Loucy (cell line): ENCODE data around the gene GCH1.

Experiments
- CTCF ChIP-seq: fragments of 200-600 bp; sonication (generic); conservative IDR thresholded peaks from 2 replicates; pipeline ENCODE4 v1.5.1; 2014; ENCODE audit warnings: mild to moderate bottlenecking, antibody characterized with exemption, low read length
- EZH2phosphoT487 ChIP-seq: fragments of 200-600 bp; IDR thresholded peaks from 2 replicates; pipeline ENCODE4 v1.6.1; 2018; ENCODE audit warnings: antibody characterized with exemption, mild to moderate bottlenecking, moderate library complexity, borderline replicate concordance

DNA sequence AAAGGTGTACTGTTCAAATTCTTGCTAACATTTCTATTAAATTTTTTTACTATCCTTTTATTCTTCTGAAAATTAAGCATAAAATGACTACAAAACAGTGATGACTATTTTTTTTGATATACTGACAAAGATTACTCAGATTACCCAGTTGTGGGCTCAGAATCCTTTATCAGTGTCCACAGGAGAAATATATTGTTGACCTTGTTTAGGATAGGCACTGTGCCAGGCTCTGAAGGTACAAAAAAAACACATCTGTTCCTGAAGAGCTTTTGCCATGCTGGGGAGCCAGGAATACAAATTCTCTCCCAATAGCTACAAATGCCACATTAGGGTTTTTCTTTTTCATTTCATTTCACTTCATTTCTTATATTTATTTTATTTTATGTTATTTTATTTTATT, 26.9 kb upstream of the GCH1 start:
- TF ChIP-seq EZH2phosphoT487 (no peak), CTCF (no peak)
